AG09309 (cell line): ENCODE results near the gene PCYOX1L.

ENCODE experiments used
- DNase-seq: peaks from one replicate; pipeline ENCODE4 v3.0.0-alpha.2; 2010; ENCODE audit warnings: low read depth
- H3K4me3 ChIP-seq: 2 replicates; pipeline ENCODE4 v1.5.1; 2011; ENCODE audit warnings: mild to moderate bottlenecking, low read depth, low read length, moderate library complexity; ENCODE audit not compliant: control insufficient read depth
- CTCF ChIP-seq: IDR thresholded peaks from 2 replicates; pipeline ENCODE4 v1.5.1; 2011; ENCODE audit warnings: mild to moderate bottlenecking, low read depth, low read length, inconsistent platforms; ENCODE audit not compliant: insufficient read depth, control insufficient read depth; ENCODE audit errors: missing control alignments

Gene PCYOX1L

GRCh38 chr5:149323210-149323609, 34.6 kb upstream of the PCYOX1L start:
- no peak overlapping the region for H3K4me3 ChIP-seq
- TF ChIP-seq CTCF, result no peak
- no peak for DNase-seq

- no peak overlapping the region for H3K4me3 ChIP-seq
- DNase-seq, result no peak
- no peak for TF ChIP-seq CTCF
Observed at GRCh38 chr5:149323621-149324205, 34.1 kb upstream of the PCYOX1L start.

GRCh38 chr5:149324641-149325040, 33.2 kb upstream of the PCYOX1L start:
- no peak for DNase-seq
- H3K4me3 ChIP-seq, result no peak overlapping the region
- no peak for TF ChIP-seq CTCF

GRCh38 chr5:149325166-149325735, 32.6 kb upstream of the PCYOX1L start:
- H3K4me3 ChIP-seq, result no peak overlapping the region
- no peak for TF ChIP-seq CTCF
- no peak for DNase-seq

GRCh38 chr5:149325894-149326293, 32.0 kb upstream of the PCYOX1L start:
- no peak for TF ChIP-seq CTCF
- DNase-seq, result no peak
- H3K4me3 ChIP-seq, result no peak overlapping the region

- no peak for DNase-seq
- TF ChIP-seq CTCF, result no peak
- H3K4me3 ChIP-seq, result no peak overlapping the region
Observed at GRCh38 chr5:149326611-149327010, 31.2 kb upstream of the PCYOX1L start.
